ENCODE measurements around the gene COIL. TPM values are rescaled to one million over a fixed set of nuclear protein-coding genes. Genes with fewer than 3 reads are reported as not detected.
"Not testable (repeated sequence)": the region's sequence is repeated elsewhere in the genome, so short reads cannot be mapped to it uniquely, and the experiment has no call there.

Gene COIL
- total RNA-seq, 1 donor: 11.9 TPM

- no peaks in the 10 kb centered on the region for H3K36me3 ChIP-seq (ENCODE audit: insufficient read depth, low read length)
- H3K27me3 ChIP-seq (ENCODE audit: insufficient read depth, low read length): no peaks in the 10 kb centered on the region
- no peak for TF ChIP-seq CTCF (IDR thresholded peaks at IDR 0.05; ENCODE audit: extremely low read depth, low read depth, low read length)
- H3K27ac ChIP-seq (ENCODE audit: low read depth, low read length): no peak overlapping the region
- H3K9me3 ChIP-seq (ENCODE audit: low read depth, low read length): no peaks in the 10 kb centered on the region
- no peak for DNase-seq (ENCODE audit: insufficient read length, low spot score, missing footprints)
- no peak overlapping the region for H3K4me2 ChIP-seq (ENCODE audit: insufficient read depth, low read length)
- H3K4me1 ChIP-seq (ENCODE audit: insufficient read depth, low read length): no peaks in the 10 kb centered on the region
- no peak overlapping the region for H2AFZ ChIP-seq (ENCODE audit: low read length)
- H3K4me3 ChIP-seq (ENCODE audit: insufficient read depth, low read length): no peak overlapping the region
- H4K20me1 ChIP-seq (ENCODE audit: insufficient read depth, low read length): no peaks in the 10 kb centered on the region
- H3K79me2 ChIP-seq (ENCODE audit: insufficient read depth, low read length): no peaks in the 10 kb centered on the region
These were observed 5.5 kb upstream of the COIL start for GRCh38 chr17:56966338-56966737.

DNA sequence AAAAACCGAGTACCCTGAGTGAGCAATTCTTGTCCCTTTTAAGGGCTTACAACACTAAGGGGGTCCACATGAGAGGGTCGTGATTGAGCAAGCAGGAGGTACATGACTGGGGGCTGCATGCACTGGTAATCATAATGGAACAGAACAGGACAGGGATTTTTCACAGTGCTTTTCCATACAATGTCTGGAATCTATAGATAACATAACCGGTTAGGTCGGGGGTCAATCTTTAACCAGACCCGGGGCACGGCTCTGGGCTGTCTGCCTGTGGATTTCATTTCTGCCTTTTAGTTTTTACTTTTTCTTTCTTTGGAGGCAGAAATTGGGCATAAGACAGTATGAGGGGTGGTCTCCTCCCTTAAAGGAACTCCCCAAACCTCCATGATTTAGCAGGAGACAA is 4.8 kb upstream of the COIL start:
- not testable (repeated sequence) for DNase-seq (ENCODE audit: insufficient read length, low spot score, missing footprints); H3K4me2 ChIP-seq (ENCODE audit: insufficient read depth, low read length); H3K9me3 ChIP-seq (ENCODE audit: low read depth, low read length); H3K79me2 ChIP-seq (ENCODE audit: insufficient read depth, low read length); H3K4me1 ChIP-seq (ENCODE audit: insufficient read depth, low read length); H3K36me3 ChIP-seq (ENCODE audit: insufficient read depth, low read length); H2AFZ ChIP-seq (ENCODE audit: low read length); H4K20me1 ChIP-seq (ENCODE audit: insufficient read depth, low read length); H3K27me3 ChIP-seq (ENCODE audit: insufficient read depth, low read length); H3K4me3 ChIP-seq (ENCODE audit: insufficient read depth, low read length); H3K27ac ChIP-seq (ENCODE audit: low read depth, low read length)

DNA sequence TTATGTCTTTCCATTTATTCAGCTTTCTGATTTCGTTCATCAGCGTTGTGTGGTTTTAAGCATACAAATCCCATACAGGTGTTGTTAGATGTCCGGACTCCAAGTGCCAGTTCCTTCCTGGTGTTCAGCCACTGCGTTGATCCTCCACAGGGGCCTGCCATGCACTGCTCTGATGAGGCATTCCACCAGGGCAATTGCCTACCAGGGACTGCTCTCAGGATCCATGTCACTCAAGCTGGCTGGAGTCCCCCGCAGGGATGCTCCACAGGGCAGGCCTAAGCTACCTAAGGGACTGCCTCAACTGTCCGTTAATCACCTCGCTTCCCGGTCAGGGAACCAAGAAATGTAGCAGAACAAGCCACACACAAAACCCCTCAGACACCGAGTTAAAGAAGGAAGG is 4.4 kb upstream of the COIL start:
- not testable (repeated sequence) for H2AFZ ChIP-seq (ENCODE audit: low read length); H3K4me3 ChIP-seq (ENCODE audit: insufficient read depth, low read length); H3K9me3 ChIP-seq (ENCODE audit: low read depth, low read length); DNase-seq (ENCODE audit: insufficient read length, low spot score, missing footprints); H3K36me3 ChIP-seq (ENCODE audit: insufficient read depth, low read length); H3K27me3 ChIP-seq (ENCODE audit: insufficient read depth, low read length); H3K4me1 ChIP-seq (ENCODE audit: insufficient read depth, low read length); H4K20me1 ChIP-seq (ENCODE audit: insufficient read depth, low read length); H3K27ac ChIP-seq (ENCODE audit: low read depth, low read length); H3K4me2 ChIP-seq (ENCODE audit: insufficient read depth, low read length); H3K79me2 ChIP-seq (ENCODE audit: insufficient read depth, low read length)

- H3K4me3 ChIP-seq (ENCODE audit: insufficient read depth, low read length): no peak overlapping the region
- no peaks in the 10 kb centered on the region for H3K36me3 ChIP-seq (ENCODE audit: insufficient read depth, low read length)
- H3K4me1 ChIP-seq (ENCODE audit: insufficient read depth, low read length): peaks cover 4% of the 10 kb centered on the region
- no peak for DNase-seq (ENCODE audit: insufficient read length, low spot score, missing footprints)
- TF ChIP-seq CTCF (IDR thresholded peaks at IDR 0.05; ENCODE audit: extremely low read depth, low read depth, low read length): no peak
- peaks cover 12% of the 10 kb centered on the region for H4K20me1 ChIP-seq (ENCODE audit: insufficient read depth, low read length)
- no peaks in the 10 kb centered on the region for H3K9me3 ChIP-seq (ENCODE audit: low read depth, low read length)
- no peak overlapping the region for H3K4me2 ChIP-seq (ENCODE audit: insufficient read depth, low read length)
- H3K27ac ChIP-seq (ENCODE audit: low read depth, low read length): no peak overlapping the region
- H2AFZ ChIP-seq (ENCODE audit: low read length): no peak overlapping the region
- no peaks in the 10 kb centered on the region for H3K27me3 ChIP-seq (ENCODE audit: insufficient read depth, low read length)
- peaks cover 75% of the 10 kb centered on the region for H3K79me2 ChIP-seq (ENCODE audit: insufficient read depth, low read length)
These were observed 3.9 kb downstream of the COIL start for GRCh38 chr17:56956992-56957391.

DNA sequence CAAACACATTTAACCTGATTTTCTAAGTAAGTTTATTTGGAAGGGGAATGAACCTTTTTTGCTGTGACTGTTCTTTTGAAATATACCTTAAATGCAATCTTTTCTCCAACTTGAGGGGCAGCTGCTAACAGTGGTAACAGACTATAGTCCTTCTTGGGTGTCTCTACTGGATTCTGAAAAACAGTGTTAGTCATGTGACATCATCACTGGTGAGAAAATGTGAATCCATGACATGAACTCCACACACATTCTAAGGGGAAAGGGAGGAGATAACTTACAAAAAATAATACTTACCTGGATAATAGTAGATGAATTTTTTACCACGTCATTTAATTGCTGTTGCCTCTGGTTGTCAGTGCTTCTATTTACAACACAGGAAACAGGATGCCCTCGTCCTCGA is 11.3 kb downstream of the COIL start:
- H3K4me3 ChIP-seq (ENCODE audit: insufficient read depth, low read length): no peak overlapping the region
- no peak for DNase-seq (ENCODE audit: insufficient read length, low spot score, missing footprints)
- H3K27me3 ChIP-seq (ENCODE audit: insufficient read depth, low read length): no peaks in the 10 kb centered on the region
- no peak overlapping the region for H3K27ac ChIP-seq (ENCODE audit: low read depth, low read length)
- peaks cover 26% of the 10 kb centered on the region for H3K79me2 ChIP-seq (ENCODE audit: insufficient read depth, low read length)
- H3K9me3 ChIP-seq (ENCODE audit: low read depth, low read length): no peaks in the 10 kb centered on the region
- H4K20me1 ChIP-seq (ENCODE audit: insufficient read depth, low read length): peaks cover 3% of the 10 kb centered on the region
- no peak overlapping the region for H2AFZ ChIP-seq (ENCODE audit: low read length)
- H3K4me2 ChIP-seq (ENCODE audit: insufficient read depth, low read length): no peak overlapping the region
- no peak for TF ChIP-seq CTCF (IDR thresholded peaks at IDR 0.05; ENCODE audit: extremely low read depth, low read depth, low read length)
- H3K36me3 ChIP-seq (ENCODE audit: insufficient read depth, low read length): peaks cover 21% of the 10 kb centered on the region
- no peaks in the 10 kb centered on the region for H3K4me1 ChIP-seq (ENCODE audit: insufficient read depth, low read length)
